GM19238 (cell line): ENCODE data around the gene C19orf47.

Source experiments
- DNase-seq: peaks from one replicate; pipeline ENCODE4 v3.0.0; 2011; ENCODE audit warnings: low spot score; ENCODE audit not compliant: insufficient read length

The C19orf47 gene

DNA sequence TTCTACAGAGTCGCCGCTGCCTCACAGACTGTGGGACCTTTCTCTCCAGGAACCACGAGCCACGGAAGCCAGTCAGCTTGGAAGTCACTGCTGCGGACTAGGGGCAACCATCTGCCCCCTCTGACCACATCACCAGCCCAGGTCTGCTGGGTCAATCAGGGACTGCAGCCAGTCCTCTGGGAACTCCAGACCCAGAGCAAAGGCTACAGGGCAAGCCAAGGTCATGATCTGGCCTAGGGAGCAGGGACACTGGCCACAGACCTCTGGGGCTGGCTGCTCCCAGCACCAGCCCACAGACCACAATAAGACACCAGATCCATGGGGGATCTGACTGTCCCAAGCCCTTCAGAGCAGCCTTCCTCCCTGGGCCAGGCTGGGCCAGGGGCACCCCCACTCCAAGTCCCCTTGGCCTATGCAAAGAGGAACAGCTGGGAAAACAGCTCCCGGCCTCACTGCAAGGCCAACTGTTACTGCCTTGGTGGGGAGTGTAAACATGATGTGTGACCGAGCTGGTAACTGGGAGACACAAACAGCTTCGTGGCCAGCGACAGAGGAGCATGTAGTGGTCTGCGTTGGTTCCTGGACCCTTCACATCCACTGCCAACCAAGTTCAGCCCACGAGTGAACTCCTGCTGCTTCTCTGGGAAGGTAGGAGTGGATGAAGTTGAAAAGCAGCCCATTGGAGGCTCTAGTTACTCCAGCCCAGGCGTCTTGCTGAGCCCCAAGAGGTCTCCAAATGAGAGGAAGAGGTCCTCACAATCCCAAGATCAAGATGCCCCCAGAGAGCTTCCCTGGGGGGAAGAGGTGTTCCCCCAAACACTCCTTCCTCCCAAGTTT is 64.6 kb downstream of the C19orf47 start:
- DNase-seq, result no peak

DNA sequence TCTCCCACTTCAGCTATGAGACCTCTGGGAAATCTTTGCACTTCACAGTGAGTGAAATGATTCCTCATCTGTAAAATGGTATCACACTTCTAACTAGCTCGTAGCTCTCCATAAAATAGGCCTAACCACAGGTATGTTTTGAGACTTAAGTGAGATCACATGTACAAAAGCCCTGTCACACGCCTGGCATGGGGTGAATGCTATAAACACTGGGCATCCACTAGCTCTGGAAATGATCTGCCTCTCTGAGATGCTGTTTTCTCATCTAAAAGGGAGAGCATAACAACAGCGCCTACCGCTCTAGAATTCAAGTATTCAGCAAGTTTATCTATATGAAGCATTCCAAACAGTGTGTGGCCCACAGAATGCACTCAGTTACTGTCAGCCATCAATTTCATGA is 65.3 kb downstream of the C19orf47 start:
- DNase-seq, result no peak

DNA sequence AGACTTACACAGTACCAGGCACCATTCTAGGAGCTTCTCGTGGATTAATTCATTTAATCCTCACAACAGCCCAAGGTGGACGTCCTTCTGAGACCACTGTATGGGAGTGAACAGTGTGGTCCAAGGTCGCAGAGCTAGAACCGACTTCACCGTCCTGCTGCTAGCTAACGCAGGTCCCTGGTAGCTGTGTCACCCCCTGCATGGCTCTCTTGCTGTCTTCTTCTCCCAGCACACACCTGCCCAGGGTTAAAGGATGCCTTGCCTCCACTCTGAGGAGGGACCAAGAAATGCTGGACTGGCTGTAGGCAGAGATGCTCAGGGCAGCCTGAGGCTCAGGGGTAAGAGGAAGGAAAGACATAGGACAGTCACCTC is 66.0 kb downstream of the C19orf47 start:
- DNase-seq, result no peak

DNA sequence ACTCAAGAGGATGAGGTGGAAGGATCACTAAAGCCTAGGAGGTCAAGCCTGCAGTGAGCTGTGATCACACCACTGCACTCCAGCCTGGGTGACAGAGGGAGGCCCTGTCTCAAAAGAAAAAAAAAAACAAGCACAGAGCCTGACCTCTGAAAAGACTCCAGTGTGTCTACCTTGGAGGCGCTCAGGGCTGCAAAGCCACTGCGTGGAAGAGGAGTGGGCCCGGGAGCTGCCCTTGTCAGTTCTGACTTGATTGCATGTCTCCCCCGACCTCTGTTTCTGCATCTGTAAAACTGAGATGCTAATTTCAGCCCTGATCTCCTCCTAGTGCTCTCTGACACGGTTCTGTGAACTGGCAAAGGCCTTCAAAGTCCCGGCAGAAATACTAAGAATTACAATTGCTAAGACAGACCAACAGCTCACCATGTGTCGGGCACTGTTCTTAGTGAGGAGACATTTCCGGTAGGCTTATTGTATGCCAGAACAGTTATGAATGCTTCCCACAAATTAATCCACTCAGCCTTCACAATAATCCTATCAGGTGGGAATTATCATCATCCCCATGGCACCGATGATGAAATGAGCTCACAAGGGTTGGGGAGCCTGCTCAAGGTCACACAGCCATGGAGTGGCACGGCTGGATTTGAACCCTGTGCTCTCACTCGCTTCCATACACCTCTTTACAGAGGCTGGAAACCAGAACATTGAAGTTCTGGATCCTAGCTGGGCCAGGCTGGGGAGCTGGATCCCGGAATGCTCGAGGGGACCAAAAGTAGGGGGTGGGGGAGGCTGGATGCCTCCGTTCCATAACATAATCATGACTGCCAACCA is 66.6 kb downstream of the C19orf47 start:
- DNase-seq, result no peak

DNA sequence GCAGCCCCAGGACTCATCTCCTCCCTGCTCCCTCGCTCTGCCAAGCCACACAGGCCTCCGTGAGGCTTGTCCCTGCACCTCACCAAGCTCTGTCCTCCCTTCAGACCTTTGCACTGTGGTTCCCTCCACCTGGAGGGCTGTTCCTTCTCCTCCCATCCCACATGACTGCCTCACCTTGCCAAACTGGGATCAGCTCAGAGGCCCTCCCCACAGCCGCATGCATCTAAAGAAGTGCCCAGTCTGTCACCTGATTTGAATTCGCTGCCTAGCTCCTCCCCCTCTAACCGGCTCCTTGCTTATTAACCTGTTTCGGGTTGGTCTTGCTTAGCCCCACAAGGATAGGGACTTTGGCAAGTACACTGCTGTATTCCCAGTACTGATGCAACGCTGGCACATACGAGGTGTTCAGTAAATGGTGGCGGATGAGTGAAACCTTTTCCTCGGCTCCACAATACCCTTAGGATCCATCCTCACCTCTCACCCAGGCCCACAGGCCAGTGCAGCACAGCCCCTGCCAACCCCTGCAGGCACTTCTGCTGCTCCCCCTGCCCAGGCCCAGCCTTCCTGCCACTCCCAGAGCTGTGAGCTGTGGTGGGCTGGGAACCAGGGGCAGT is 67.5 kb downstream of the C19orf47 start:
- DNase-seq, result no peak

DNA sequence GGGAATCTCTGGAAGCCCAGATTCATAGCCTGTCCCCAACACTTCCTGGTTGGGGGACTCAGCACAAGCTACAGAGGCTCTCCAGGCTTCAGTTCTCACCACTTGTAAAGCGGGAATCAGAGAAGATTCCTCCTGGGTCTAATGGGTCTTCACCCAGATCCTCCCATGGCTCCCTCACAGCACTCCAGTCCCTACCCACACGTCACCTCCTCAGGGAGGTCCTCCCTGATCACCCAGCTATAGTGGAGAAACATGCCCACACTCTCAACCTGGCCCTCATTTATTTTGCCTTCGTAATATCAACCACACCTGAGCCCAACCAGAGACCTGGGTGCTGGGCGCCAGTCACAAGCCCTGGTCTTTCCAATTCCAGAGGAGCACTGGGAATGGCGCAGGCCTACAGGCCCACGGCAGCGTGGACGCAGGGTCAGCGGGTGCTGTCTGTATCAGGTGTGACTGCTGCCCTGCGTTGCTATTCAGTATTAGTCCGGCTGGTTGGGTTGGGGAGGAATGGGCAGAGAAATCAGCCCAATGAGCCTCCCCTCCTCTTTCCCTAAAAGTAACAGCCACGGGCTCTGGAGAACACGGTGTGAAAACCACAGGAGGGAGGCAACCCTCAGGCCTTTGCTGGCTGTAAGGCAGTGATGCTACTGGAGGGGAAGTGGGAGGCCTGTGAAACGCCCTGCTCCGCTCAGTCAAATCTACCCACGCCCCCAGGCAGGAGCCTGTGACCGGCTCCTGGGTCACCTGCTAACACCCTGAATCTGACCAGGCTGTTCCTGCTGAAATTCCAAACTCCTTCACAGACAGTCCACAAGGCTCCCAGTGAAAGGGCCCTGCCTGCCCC is 68.2 kb downstream of the C19orf47 start:
- no peak for DNase-seq

DNA sequence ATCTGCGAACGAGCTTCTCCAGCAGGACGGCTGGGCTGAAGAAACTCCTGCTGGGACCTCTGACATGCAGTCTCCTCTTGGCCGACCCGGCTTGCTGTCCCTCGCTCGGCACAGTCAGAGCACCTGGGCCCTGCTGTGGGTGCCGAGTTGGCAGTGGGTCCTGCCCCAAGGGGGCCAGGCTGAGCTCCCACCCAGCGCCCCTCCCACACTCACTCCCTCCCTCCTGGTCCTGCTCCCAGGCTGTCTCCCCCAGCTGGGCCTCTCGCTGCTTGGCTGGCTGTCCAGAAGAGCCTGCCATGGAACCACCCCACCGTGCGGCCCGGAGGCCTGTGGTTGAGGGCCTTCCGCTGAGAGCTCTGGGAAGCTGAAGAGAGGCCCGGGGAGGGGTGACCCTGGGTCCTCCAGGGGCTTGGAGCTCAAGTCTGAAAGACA is 69.1 kb downstream of the C19orf47 start:
- no peak for DNase-seq

DNA sequence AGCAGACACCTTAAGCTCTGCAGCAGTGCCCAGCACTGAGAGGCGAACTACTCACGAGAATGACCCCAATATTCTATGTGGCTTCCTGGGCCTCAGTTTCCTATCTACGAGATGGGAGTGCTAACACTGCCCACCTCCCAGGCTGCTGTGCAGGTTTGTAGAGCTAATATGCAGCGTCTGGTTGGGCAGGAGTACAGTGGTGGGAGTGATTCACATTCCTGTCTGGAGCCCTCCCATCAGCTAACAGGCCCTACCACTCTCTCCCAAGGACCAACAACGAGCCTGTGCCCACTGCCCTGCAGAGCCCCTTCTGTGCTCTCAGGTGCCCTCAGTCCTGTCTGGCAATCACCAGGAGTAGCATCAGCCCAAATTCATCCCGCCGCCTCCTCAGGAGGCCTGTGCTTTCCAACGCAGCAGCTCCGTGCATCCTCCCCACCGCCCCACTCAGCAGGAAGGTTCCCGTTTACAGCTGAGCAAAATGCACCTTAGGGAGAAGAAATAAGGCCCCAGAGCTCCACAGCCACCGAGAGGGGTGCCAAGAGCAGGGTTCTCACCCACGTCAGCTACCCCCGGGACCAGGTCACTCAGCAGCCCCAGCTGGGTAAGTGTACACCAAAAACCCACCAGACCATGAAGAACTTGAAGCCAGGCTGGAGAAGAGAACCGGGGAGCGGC is 69.7 kb downstream of the C19orf47 start:
- DNase-seq, result no peak

DNA sequence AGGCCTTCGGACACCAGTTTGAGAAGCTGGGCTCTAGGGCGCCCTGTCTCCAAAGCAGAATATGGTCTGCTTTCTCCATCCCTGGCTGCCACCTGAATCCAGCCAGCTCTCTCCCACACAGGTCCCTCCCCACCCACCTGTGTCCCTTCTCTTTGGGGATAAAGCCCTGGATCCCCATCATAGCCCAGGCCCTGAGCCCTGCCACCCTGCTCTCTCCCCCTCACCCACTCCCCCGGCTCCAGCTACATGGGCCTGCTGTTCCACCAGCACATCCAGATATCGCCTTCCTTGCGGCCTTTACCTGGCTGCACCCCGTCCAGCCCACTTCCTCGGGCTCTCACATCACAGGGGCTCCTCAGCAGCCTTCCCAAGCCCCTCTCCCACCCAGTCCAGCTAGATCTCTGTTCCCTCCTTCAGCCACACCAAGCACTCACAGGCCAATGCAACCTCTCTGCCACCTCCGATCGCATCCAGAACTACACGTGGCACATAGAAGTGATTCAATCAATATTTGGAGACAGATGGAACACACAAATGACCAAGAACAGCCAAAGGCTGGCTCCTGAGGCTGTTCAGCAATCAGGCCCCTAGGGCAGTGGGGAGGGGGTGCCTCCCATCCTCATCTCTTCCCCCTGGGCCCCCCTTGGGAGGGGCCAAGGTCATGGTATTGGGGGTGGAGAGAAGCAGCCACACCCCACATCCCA is 70.7 kb downstream of the C19orf47 start:
- no peak for DNase-seq

DNA sequence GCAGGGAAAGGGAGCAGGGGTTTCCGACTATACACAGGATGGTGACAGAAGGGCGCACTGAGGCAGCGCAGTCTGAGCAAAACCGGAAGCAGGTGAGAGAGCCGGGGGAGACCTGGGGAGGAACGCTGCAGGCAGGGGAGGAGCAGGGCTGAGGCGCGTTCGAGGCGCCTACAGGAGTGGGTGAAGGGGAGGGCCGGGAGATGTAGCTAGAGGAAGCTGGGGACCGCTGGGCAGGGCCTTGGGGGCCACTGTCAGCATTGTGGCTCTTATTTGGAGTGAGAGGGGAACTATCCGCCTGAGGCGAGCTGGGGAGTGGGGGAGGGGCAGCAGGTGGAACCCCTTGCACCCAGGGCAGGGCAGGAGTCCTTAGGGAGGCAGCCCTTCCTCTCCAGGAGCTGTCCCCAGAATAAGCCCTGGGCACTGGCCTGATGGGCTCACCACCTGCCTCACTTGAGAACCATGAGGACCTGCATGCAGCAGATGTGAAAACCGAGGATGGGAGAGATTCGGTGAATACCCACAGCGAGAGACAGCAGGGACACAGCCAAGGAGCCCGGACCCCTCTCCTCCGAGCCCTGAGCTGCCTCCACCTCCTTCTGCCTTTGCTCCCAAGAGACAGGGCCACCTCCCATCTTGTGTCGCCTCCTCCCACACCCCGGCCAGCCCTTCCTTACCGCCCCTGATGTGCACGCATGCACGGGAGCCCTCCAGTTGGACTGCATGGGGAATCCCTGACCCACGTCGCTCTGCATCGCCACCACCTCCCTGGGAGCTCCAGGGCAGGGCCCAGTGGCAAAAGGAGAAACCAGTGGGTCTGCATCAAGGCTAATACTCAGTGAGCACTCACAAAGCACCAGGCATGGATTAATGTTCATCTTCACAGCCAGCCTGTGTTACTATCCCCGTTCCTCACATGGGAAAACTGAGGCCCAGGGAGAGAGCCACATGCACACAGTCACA is 73.3 kb downstream of the C19orf47 start:
- DNase-seq, result peak; percentile 55

DNA sequence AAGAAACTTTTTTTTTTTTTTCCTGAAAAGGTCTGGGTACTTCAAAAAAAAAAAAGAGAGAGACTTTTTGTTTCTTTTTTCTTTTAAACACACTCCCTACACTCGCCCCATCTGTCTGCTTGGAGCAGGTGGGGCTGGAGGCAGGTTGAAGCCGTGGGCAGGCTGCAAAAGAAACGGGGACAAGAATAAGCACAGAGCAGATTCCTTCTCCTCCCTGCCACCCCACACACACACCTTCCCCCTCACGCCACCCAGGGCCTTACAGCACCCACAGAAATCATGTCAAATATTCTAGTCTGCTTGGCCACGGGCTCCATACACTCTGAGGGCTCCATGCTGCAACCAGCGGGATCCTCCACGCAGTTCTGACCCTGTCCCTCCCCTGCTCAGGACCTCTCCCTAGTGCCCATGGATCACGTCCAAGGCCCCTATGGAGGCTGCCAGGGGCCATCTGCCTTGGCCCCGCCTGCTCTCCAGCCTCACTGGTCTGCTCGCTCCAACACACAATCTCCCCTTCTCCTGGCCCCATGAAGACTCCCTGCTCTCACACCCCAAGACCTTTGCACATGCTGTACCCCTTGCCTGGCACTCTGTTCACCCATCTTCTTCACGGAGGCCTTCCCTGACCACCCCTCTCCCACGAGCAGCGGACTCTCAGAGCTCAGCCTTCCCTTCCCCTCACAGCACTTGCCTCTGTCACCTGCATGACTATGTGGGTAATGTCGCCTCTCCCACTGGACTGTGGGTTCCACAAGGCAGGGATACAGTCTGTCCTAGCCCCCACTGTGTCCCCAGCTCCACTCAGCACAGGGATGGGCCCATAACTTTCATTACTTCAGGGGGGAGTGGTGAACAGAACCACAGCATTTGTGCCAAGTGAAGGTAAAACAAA is 74.5 kb downstream of the C19orf47 start:
- DNase-seq, result no peak

DNA sequence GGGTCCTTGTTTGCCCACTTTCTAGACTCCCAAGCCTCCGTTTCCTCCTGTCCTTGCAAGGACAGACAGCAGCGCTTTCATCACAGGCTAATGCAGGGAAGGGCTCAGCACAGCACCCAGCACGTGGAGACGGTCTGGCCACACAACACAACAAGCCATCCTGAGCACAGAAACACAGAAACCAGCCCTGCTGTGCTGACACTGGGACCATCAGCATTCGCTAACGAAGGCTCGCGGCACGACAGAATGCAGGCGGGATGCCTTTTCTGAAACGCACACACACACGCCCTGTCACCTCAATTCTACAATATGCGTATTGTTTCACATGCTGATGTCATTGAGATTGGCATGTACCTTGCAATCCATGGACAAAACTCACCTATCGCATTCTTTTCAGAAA is 75.9 kb downstream of the C19orf47 start:
- no peak for DNase-seq

DNA sequence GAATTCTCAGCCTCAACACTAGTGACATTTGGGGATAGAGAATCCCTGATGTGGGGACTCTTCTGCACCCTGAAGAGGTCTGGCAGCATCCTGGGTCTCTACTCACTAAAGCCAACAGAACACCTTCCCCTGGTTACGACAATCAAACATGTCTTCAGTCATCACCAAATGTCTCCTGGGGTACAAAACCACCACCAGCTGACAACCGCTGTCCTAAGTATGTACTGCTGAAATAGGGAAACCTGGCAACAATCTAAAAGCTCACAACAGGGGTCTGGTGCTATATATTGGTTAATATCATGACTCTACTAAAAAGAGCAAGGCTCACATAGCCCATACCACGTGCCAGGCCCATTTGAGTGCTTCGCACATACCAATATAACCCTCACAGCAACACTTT is 76.5 kb downstream of the C19orf47 start:
- DNase-seq, result no peak

DNA sequence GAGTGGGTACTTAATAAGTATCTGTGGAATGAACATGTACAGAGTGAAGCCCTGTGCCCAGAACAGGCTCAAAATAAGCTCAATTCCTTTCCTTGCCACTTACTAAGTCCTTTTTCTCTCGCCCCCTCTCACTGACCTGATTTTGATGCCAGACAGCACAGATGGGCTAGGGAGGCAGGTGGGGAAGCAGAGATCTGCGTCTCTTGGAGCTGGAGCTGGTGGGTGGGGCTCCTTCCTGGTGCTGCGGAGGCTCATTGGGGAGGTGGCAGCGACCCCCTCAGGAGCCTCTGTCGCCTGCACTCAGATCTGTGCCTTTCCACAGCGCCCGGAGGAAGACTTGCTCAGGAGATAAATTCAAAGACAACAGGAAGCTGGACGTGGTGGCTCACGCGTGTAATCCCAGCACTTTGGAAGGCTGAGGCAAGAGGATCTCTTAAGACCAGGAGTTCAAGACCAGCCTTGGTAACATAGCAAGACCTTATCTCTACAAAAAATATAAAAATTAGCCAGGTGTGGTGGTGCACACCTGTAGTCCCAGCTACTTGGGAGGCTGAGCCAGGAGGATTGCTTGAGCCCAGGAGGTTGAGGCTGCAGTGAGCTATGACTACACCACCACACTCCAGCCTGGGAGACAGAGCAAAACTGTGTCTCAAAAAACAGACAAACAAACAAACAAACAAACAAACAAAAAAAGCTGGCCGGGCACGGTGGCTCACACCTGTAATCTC is 77.7 kb downstream of the C19orf47 start:
- no peak for DNase-seq
